GM23338 (cell line): ENCODE measurements around the gene POMT2. TPM values are rescaled to one million over a fixed set of nuclear protein-coding genes. Genes with fewer than 3 reads are reported as not detected.

Experiments
- ATAC-seq: fragments of 200-7000 bp; cut with Tn5 transposase; 3 replicates; pipeline ENCODE4 v1.9.1; 2020
- DNase-seq: peaks from one replicate; pipeline ENCODE4 v3.0.0-alpha.2; 2015; ENCODE audit warnings: low spot score
- H2AFZ ChIP-seq: fragments of 200-600 bp; sonication (generic); 2 replicates; pipeline ENCODE4 v1.8.0; 2016; ENCODE audit warnings: antibody characterized with exemption, mild to moderate bottlenecking, moderate library complexity
- H3F3A ChIP-seq: fragments of 200-600 bp; sonication (generic); replicated peaks from 2 replicates; pipeline ENCODE4 v1.8.0; 2017; ENCODE audit warnings: antibody characterized with exemption, mixed run types, low read depth
- H3K27ac ChIP-seq: fragments of 200-600 bp; sonication (generic); 2 replicates; pipeline ENCODE4 v1.6.1; 2016; ENCODE audit warnings: low read depth
- H3K27me3 ChIP-seq: fragments of 200-600 bp; sonication (generic); 2 replicates; pipeline ENCODE4 v1.8.0; 2016; ENCODE audit warnings: mild to moderate bottlenecking, mixed run types, moderate library complexity; ENCODE audit not compliant: insufficient read depth
- H3K36me3 ChIP-seq: fragments of 200-600 bp; sonication (generic); 2 replicates; pipeline ENCODE4 v1.8.0; 2016; ENCODE audit warnings: mild to moderate bottlenecking; ENCODE audit not compliant: insufficient read depth
- H3K4me1 ChIP-seq: fragments of 200-600 bp; sonication (generic); 2 replicates; pipeline ENCODE4 v1.8.0; 2016; ENCODE audit warnings: mild to moderate bottlenecking, moderate library complexity; ENCODE audit not compliant: insufficient read depth
- H3K4me2 ChIP-seq: fragments of 200-600 bp; sonication (generic); 2 replicates; pipeline ENCODE4 v1.7.1; 2017; ENCODE audit warnings: mixed run types
- H3K4me3 ChIP-seq: fragments of 200-600 bp; sonication (generic); 2 replicates; pipeline ENCODE4 v1.6.1; 2016; ENCODE audit warnings: mixed run types
- H3K79me2 ChIP-seq: fragments of 200-600 bp; sonication (generic); replicated peaks from 2 replicates; pipeline ENCODE4 v1.8.0; 2017; ENCODE audit warnings: mild to moderate bottlenecking; ENCODE audit not compliant: insufficient read depth
- H3K9me2 ChIP-seq: fragments of 200-600 bp; sonication (generic); 2 replicates; pipeline ENCODE4 v1.8.0; 2017; ENCODE audit not compliant: insufficient read depth
- H4K20me1 ChIP-seq: fragments of 200-600 bp; sonication (generic); replicated peaks from 2 replicates; pipeline ENCODE4 v1.8.0; 2017; ENCODE audit warnings: mild to moderate bottlenecking; ENCODE audit not compliant: insufficient read depth
- H3K27ac Mint-ChIP-seq: 2 replicates; pipeline ENCODE4 v1.8.0; 2020; ENCODE audit warnings: inconsistent platforms, mild to moderate bottlenecking, moderate library complexity, mixed read lengths
- H3K27me3 Mint-ChIP-seq: 3 replicates; pipeline ENCODE4 v1.8.0; 2022; ENCODE audit warnings: low read depth, mild to moderate bottlenecking, moderate library complexity, mixed read lengths, inconsistent platforms; ENCODE audit not compliant: insufficient read depth, poor library complexity
- H3K36me3 Mint-ChIP-seq: 3 replicates; pipeline ENCODE4 v1.8.0; 2021; ENCODE audit warnings: low read depth, mild to moderate bottlenecking, inconsistent platforms, moderate library complexity, mixed read lengths
- H3K4me1 Mint-ChIP-seq: 3 replicates; pipeline ENCODE4 v1.8.0; 2020; ENCODE audit warnings: mild to moderate bottlenecking, inconsistent platforms, mixed read lengths
- H3K4me3 Mint-ChIP-seq: 3 replicates; pipeline ENCODE4 v1.8.0; 2021; ENCODE audit warnings: moderate library complexity, mild to moderate bottlenecking, inconsistent platforms, mixed read lengths
- H3K9me3 Mint-ChIP-seq: 3 replicates; pipeline ENCODE4 v1.8.0; 2020; ENCODE audit warnings: moderate library complexity, mild to moderate bottlenecking, inconsistent platforms, mixed read lengths
- CREB1 ChIP-seq: fragments of 250-450 bp; sonication (Bioruptor Pico); IDR thresholded peaks from 2 replicates; pipeline ENCODE4 v1.5.0; 2020; ENCODE audit warnings: low read depth, mild to moderate bottlenecking, moderate library complexity
- EZH2 ChIP-seq: fragments of 200-600 bp; sonication (generic); IDR thresholded peaks from one replicate; pipeline ENCODE4 v1.8.0; 2017; ENCODE audit warnings: antibody characterized with exemption, mild to moderate bottlenecking, low read depth; ENCODE audit not compliant: unreplicated experiment
- EZH2phosphoT487 ChIP-seq: fragments of 200-600 bp; sonication (generic); IDR thresholded peaks from one replicate; pipeline ENCODE4 v1.8.1; 2018; ENCODE audit warnings: antibody characterized with exemption; ENCODE audit not compliant: unreplicated experiment
- JUNB ChIP-seq: IDR thresholded peaks from one replicate; pipeline ENCODE4 v1.6.1; 2016; ENCODE audit warnings: antibody characterized with exemption; ENCODE audit not compliant: unreplicated experiment
- NANOG ChIP-seq: IDR thresholded peaks from 2 replicates; pipeline ENCODE4 v1.6.1; 2016; ENCODE audit warnings: antibody characterized with exemption, borderline replicate concordance
- POLR2AphosphoS5 ChIP-seq: IDR thresholded peaks from 2 replicates; pipeline ENCODE4 v1.6.1; 2016; ENCODE audit warnings: antibody characterized with exemption, low read depth
- STAT1 ChIP-seq: IDR thresholded peaks from one replicate; pipeline ENCODE4 v1.6.1; 2016; ENCODE audit warnings: antibody characterized with exemption; ENCODE audit not compliant: unreplicated experiment
- ZNF114 ChIP-seq: fragments of 250-450 bp; sonication (Bioruptor Pico); IDR thresholded peaks from 2 replicates; pipeline ENCODE4 v1.5.0; 2020; ENCODE audit warnings: mild to moderate bottlenecking, moderate library complexity
- ZNF331 ChIP-seq: fragments of 250-450 bp; sonication (Bioruptor Pico); IDR thresholded peaks from 2 replicates; pipeline ENCODE4 v1.5.0; 2020; ENCODE audit warnings: low read depth, mild to moderate bottlenecking, moderate library complexity
- polyA plus RNA-seq: library from polyadenylated mRNA; unstranded; fragments of >200 nt; fragmentation: Nextera tagmentation; extraction: Ambion mirVana; gene quantifications from 2 replicates; pipeline ENCODE4 v1.2.1, GENCODE V29; 2016
- total RNA-seq: library from RNA; depleted of rRNA; stranded (reverse); fragments of >200 nt; shearing (Covaris generic); gene quantifications from 2 replicates; pipeline ENCODE4 v1.2.3, GENCODE V29; 2014
- TF ChIP-seq, protein P1 (sequence below), 2 experiments: fragments of 200-600 bp in 1 of 2; sonication (generic) in 1 of 2; conservative IDR thresholded peaks; 2 replicates each; pipeline versions ENCODE4 v1.5.1 to v1.6.1; 2016 to 2017; ENCODE audit warnings: antibody characterized with exemption in 2 of 2, low read depth in 2 of 2, mild to moderate bottlenecking in 2 of 2, moderate library complexity in 1 of 2
- TF ChIP-seq, protein P2 (sequence below): IDR thresholded peaks from one replicate; pipeline ENCODE4 v1.6.1; 2018; ENCODE audit warnings: antibody characterized with exemption; ENCODE audit not compliant: unreplicated experiment
- TF ChIP-seq, protein P3 (sequence below): IDR thresholded peaks from 2 replicates; pipeline ENCODE4 v1.6.1; 2016; ENCODE audit warnings: antibody characterized with exemption
- TF ChIP-seq, protein P4 (sequence below): fragments of 250-450 bp; sonication (Bioruptor Pico); IDR thresholded peaks from 2 replicates; pipeline ENCODE4 v1.5.0; 2020; ENCODE audit warnings: mild to moderate bottlenecking, moderate library complexity

Gene POMT2
- total and polyA plus RNA-seq, 2 experiments from 2014 or later, result 24.3 to 29.9 TPM

DNA sequence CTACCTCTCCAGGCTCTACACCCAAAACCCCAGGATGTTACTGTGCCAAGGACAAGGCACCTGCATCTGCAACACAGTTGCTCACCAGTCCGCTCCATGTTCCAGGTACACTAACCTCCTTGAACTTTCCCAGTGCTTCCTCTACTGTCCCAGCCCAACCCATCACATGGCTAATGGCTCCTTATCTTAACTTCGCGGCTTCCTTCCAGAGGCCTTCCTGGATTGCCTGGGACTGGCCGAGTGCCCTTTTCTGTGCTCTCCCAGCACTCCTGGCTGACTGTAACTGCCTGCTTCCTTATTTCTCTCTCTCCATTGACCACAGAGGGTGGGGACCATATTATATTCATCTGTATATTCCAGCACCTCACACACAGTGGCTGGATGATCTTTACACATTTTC, 20.9 kb downstream of the POMT2 start:
- Histone ChIP-seq H3K27ac (no peak overlapping the region), H3F3A (no peaks in the 10 kb centered on the region; the same call in 1 of the 2 replicates), H3K4me1 (no peaks in the 10 kb centered on the region), H3K36me3 (no peaks in the 10 kb centered on the region), H2AFZ (no peak overlapping the region), H3K4me3 (no peak overlapping the region), H3K4me2 (no peak overlapping the region), H3K79me2 (no peaks in the 10 kb centered on the region), H3K9me2 (no peaks in the 10 kb centered on the region), H4K20me1 (no peaks in the 10 kb centered on the region; the same call in 1 of the 2 replicates), H3K27me3 (no peaks in the 10 kb centered on the region)
- Mint-ChIP-seq H3K4me3 (no peak overlapping the region), H3K27ac (no peak overlapping the region), H3K4me1 (peaks cover 6% of the 10 kb centered on the region; the same call in 2 of the 3 replicates), H3K36me3 (peaks cover 22% of the 10 kb centered on the region), H3K9me3 (no peaks in the 10 kb centered on the region; the same call in 2 of the 3 replicates), H3K27me3 (no peaks in the 10 kb centered on the region)
- ATAC-seq (no peak), DNase-seq (no peak)
- TF ChIP-seq, protein P1, sequence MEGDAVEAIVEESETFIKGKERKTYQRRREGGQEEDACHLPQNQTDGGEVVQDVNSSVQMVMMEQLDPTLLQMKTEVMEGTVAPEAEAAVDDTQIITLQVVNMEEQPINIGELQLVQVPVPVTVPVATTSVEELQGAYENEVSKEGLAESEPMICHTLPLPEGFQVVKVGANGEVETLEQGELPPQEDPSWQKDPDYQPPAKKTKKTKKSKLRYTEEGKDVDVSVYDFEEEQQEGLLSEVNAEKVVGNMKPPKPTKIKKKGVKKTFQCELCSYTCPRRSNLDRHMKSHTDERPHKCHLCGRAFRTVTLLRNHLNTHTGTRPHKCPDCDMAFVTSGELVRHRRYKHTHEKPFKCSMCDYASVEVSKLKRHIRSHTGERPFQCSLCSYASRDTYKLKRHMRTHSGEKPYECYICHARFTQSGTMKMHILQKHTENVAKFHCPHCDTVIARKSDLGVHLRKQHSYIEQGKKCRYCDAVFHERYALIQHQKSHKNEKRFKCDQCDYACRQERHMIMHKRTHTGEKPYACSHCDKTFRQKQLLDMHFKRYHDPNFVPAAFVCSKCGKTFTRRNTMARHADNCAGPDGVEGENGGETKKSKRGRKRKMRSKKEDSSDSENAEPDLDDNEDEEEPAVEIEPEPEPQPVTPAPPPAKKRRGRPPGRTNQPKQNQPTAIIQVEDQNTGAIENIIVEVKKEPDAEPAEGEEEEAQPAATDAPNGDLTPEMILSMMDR (conservative IDR thresholded peaks at IDR 0.05; ENCODE audit: low read depth in 2 of 2), result no peak
- TF ChIP-seq ZNF331 (CRISPR knock-in tag) (no peak), EZH2phosphoT487 (no peak), POLR2AphosphoS5 (no peak), ZNF114 (CRISPR knock-in tag) (no peak), CREB1 (no peak), JUNB (no peak), STAT1 (no peak), NANOG (no peak), EZH2 (no peak)
- TF ChIP-seq, protein P2, sequence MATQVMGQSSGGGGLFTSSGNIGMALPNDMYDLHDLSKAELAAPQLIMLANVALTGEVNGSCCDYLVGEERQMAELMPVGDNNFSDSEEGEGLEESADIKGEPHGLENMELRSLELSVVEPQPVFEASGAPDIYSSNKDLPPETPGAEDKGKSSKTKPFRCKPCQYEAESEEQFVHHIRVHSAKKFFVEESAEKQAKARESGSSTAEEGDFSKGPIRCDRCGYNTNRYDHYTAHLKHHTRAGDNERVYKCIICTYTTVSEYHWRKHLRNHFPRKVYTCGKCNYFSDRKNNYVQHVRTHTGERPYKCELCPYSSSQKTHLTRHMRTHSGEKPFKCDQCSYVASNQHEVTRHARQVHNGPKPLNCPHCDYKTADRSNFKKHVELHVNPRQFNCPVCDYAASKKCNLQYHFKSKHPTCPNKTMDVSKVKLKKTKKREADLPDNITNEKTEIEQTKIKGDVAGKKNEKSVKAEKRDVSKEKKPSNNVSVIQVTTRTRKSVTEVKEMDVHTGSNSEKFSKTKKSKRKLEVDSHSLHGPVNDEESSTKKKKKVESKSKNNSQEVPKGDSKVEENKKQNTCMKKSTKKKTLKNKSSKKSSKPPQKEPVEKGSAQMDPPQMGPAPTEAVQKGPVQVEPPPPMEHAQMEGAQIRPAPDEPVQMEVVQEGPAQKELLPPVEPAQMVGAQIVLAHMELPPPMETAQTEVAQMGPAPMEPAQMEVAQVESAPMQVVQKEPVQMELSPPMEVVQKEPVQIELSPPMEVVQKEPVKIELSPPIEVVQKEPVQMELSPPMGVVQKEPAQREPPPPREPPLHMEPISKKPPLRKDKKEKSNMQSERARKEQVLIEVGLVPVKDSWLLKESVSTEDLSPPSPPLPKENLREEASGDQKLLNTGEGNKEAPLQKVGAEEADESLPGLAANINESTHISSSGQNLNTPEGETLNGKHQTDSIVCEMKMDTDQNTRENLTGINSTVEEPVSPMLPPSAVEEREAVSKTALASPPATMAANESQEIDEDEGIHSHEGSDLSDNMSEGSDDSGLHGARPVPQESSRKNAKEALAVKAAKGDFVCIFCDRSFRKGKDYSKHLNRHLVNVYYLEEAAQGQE, result no peak
- TF ChIP-seq, protein P3, sequence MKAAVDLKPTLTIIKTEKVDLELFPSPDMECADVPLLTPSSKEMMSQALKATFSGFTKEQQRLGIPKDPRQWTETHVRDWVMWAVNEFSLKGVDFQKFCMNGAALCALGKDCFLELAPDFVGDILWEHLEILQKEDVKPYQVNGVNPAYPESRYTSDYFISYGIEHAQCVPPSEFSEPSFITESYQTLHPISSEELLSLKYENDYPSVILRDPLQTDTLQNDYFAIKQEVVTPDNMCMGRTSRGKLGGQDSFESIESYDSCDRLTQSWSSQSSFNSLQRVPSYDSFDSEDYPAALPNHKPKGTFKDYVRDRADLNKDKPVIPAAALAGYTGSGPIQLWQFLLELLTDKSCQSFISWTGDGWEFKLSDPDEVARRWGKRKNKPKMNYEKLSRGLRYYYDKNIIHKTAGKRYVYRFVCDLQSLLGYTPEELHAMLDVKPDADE, result no peak
- TF ChIP-seq, protein P4, sequence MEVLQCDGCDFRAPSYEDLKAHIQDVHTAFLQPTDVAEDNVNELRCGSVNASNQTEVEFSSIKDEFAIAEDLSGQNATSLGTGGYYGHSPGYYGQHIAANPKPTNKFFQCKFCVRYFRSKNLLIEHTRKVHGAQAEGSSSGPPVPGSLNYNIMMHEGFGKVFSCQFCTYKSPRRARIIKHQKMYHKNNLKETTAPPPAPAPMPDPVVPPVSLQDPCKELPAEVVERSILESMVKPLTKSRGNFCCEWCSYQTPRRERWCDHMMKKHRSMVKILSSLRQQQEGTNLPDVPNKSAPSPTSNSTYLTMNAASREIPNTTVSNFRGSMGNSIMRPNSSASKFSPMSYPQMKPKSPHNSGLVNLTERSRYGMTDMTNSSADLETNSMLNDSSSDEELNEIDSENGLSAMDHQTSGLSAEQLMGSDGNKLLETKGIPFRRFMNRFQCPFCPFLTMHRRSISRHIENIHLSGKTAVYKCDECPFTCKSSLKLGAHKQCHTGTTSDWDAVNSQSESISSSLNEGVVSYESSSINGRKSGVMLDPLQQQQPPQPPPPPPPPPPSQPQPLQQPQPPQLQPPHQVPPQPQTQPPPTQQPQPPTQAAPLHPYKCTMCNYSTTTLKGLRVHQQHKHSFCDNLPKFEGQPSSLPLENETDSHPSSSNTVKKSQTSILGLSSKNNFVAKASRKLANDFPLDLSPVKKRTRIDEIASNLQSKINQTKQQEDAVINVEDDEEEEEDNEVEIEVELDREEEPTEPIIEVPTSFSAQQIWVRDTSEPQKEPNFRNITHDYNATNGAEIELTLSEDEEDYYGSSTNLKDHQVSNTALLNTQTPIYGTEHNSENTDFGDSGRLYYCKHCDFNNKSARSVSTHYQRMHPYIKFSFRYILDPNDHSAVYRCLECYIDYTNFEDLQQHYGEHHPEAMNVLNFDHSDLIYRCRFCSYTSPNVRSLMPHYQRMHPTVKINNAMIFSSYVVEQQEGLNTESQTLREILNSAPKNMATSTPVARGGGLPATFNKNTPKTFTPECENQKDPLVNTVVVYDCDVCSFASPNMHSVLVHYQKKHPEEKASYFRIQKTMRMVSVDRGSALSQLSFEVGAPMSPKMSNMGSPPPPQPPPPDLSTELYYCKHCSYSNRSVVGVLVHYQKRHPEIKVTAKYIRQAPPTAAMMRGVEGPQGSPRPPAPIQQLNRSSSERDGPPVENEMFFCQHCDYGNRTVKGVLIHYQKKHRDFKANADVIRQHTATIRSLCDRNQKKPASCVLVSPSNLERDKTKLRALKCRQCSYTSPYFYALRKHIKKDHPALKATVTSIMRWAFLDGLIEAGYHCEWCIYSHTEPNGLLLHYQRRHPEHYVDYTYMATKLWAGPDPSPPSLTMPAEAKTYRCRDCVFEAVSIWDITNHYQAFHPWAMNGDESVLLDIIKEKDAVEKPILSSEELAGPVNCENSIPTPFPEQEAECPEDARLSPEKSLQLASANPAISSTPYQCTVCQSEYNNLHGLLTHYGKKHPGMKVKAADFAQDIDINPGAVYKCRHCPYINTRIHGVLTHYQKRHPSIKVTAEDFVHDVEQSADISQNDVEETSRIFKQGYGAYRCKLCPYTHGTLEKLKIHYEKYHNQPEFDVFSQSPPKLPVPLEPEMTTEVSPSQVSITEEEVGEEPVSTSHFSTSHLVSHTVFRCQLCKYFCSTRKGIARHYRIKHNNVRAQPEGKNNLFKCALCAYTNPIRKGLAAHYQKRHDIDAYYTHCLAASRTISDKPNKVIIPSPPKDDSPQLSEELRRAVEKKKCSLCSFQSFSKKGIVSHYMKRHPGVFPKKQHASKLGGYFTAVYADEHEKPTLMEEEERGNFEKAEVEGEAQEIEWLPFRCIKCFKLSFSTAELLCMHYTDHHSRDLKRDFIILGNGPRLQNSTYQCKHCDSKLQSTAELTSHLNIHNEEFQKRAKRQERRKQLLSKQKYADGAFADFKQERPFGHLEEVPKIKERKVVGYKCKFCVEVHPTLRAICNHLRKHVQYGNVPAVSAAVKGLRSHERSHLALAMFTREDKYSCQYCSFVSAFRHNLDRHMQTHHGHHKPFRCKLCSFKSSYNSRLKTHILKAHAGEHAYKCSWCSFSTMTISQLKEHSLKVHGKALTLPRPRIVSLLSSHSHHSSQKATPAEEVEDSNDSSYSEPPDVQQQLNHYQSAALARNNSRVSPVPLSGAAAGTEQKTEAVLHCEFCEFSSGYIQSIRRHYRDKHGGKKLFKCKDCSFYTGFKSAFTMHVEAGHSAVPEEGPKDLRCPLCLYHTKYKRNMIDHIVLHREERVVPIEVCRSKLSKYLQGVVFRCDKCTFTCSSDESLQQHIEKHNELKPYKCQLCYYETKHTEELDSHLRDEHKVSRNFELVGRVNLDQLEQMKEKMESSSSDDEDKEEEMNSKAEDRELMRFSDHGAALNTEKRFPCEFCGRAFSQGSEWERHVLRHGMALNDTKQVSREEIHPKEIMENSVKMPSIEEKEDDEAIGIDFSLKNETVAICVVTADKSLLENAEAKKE (CRISPR knock-in tag), result no peak
